Aorta (tissue), 5 donors: ENCODE measurements around the gene VEGFC. TPM values are rescaled to one million over a fixed set of nuclear protein-coding genes. Genes with fewer than 3 reads are reported as not detected.

Source experiments
- ATAC-seq: fragments of 200-7000 bp; cut with Tn5 transposase; one replicate; pipeline ENCODE4 v1.9.1; 2022; ENCODE audit warnings: moderate library complexity; ENCODE audit not compliant: low FRiP score
- DNase-seq, 2 donors: peaks; one replicate each; pipeline ENCODE4 v3.0.0-alpha.2; 2020
- H3K27ac ChIP-seq, 2 donors: one replicate each; pipeline ENCODE4 v1.5.1; 2013; ENCODE audit warnings: low read length in 2 of 2, mild to moderate bottlenecking in 2 of 2, moderate library complexity in 2 of 2, control low read depth in 1 of 2, inconsistent platforms in 1 of 2, low read depth in 1 of 2
- H3K27me3 ChIP-seq, 2 donors: one replicate each; pipeline ENCODE4 v1.6.1; 2013; ENCODE audit warnings: control low read depth in 1 of 2, low read length in 1 of 2, mild to moderate bottlenecking in 1 of 2, moderate library complexity in 1 of 2; ENCODE audit not compliant: insufficient read depth in 2 of 2, control insufficient read depth in 1 of 2
- H3K36me3 ChIP-seq, 2 donors: one replicate each; pipeline ENCODE4 v1.6.1; 2013; ENCODE audit warnings: control low read depth in 1 of 2, low read length in 1 of 2, mild to moderate bottlenecking in 1 of 2; ENCODE audit not compliant: insufficient read depth in 2 of 2, control insufficient read depth in 1 of 2
- H3K4me1 ChIP-seq, 2 donors: one replicate each; pipeline ENCODE4 v1.6.1; 2013; ENCODE audit warnings: low read length in 2 of 2, control low read depth in 1 of 2, mild to moderate bottlenecking in 1 of 2, moderate library complexity in 1 of 2; ENCODE audit not compliant: insufficient read depth in 2 of 2, control insufficient read depth in 1 of 2
- H3K4me3 ChIP-seq, 2 donors: one replicate each; pipeline ENCODE4 v1.5.1; 2013; ENCODE audit warnings: low read length in 2 of 2, control low read depth in 1 of 2, mild to moderate bottlenecking in 1 of 2
- H3K9me3 ChIP-seq: one replicate; pipeline ENCODE4 v1.6.1; 2013; ENCODE audit warnings: mild to moderate bottlenecking, low read length; ENCODE audit not compliant: control insufficient read depth
- WGBS, 2 donors: extraction: QIAGEN DNeasy Blood & Tissue Kit; methylation state at CpG; one replicate each; pipeline ENCODE4 v1.1.7; 2013; 5-methylcytosine and 5-hydroxymethylcytosine counted together
- intact Hi-C, 2 donors: fragments of 100-400 bp; cut with DNase I; formaldehyde crosslinking; loops; one replicate each; pipeline versions ENCODE4 v1.14.2 to v1.15.0; 2022
- polyA plus RNA-seq, 2 donors: library from polyadenylated mRNA; stranded (reverse); fragments of 200-250 nt; gene quantifications; one replicate each; pipeline ENCODE4 v1.2.3, GENCODE V29; 2013
- total RNA-seq, 2 donors: library from RNA; stranded (reverse); fragmentation: NEBNext Ultra II Directional; extraction: Animal tissue kit (Norgen Biotek cat#: 25700); gene quantifications; one replicate each; pipeline ENCODE4 v1.2.1, GENCODE V29; 2021
- donor health status: healthy with polysubstance abuse.
- donor health status: Bipolar disorder and iron deficiency.
- donor health status: DM: no; HTN: no; CAD: no.
- donor health status: DM: no; HTN: no; CAD: no.
- donor health status: DM: yes; HTN: yes; CAD: no.

The VEGFC gene
- total and polyA plus RNA-seq, 4 donors, result 0.59 to 25.3 (median 20.2) TPM; not detected in 1

GRCh38 chr4:176761872-176762271 is 30.9 kb downstream of the VEGFC start:
- Histone ChIP-seq H3K27ac (no peak overlapping the region), H3K9me3 (no peaks in the 10 kb centered on the region), H3K4me3 (no peak overlapping the region), H3K27me3 (no peaks in the 10 kb centered on the region), H3K36me3 (no peaks in the 10 kb centered on the region), H3K4me1 (no peaks in the 10 kb centered on the region)
- WGBS, 2 donors, result 94 to 97% methylated on average over 3 of the region's 3 CpGs
- ATAC-seq (no peak), DNase-seq (no peak)
- intact Hi-C loops, result no loop called here

- no peaks in the 10 kb centered on the region for H3K9me3 ChIP-seq
- DNase-seq (no peak), ATAC-seq (no peak)
- no peaks in the 10 kb centered on the region for H3K27me3 ChIP-seq
- no peaks in the 10 kb centered on the region for H3K4me1 ChIP-seq
- no peak overlapping the region for H3K27ac ChIP-seq
- intact Hi-C loops, result no loop called here
- H3K4me3 ChIP-seq, result no peak overlapping the region
- no peaks in the 10 kb centered on the region for H3K36me3 ChIP-seq
- WGBS, 2 donors, result 59 to 60% methylated on average over 3 of the region's 3 CpGs
These were observed 32.3 kb downstream of the VEGFC start for GRCh38 chr4:176760471-176760870.

GRCh38 chr4:176758731-176759130 is 34.0 kb downstream of the VEGFC start:
- Histone ChIP-seq H3K4me3 (no peak overlapping the region), H3K27ac (no peak overlapping the region), H3K36me3 (no peaks in the 10 kb centered on the region), H3K27me3 (no peaks in the 10 kb centered on the region), H3K9me3 (no peaks in the 10 kb centered on the region), H3K4me1 (no peaks in the 10 kb centered on the region)
- intact Hi-C loops, result no loop called here
- no peak for ATAC-seq
- no peak for DNase-seq
- WGBS, 2 donors, result 76 to 79% methylated on average over 2 of the region's 2 CpGs

GRCh38 chr4:176758323-176758722 is 34.4 kb downstream of the VEGFC start:
- H3K9me3 ChIP-seq, result no peaks in the 10 kb centered on the region
- H3K4me1 ChIP-seq, result no peaks in the 10 kb centered on the region
- H3K4me3 ChIP-seq, result no peak overlapping the region
- no peak overlapping the region for H3K27ac ChIP-seq
- H3K36me3 ChIP-seq, result no peaks in the 10 kb centered on the region
- ATAC-seq (no peak), DNase-seq (no peak)
- no peaks in the 10 kb centered on the region for H3K27me3 ChIP-seq
- WGBS, 2 donors, result 88 to 89% methylated on average over 4 of the region's 4 CpGs
- intact Hi-C loops, result no loop called here

- no peak for DNase-seq
- H3K4me3 ChIP-seq, result no peak overlapping the region
- H3K27ac ChIP-seq, result no peak overlapping the region
- WGBS, 2 donors, result 90 to 91% methylated on average over 2 of the region's 2 CpGs
- intact Hi-C loops, result no loop called here
- H3K9me3 ChIP-seq, result no peaks in the 10 kb centered on the region
- no peaks in the 10 kb centered on the region for H3K4me1 ChIP-seq
- no peaks in the 10 kb centered on the region for H3K36me3 ChIP-seq
- no peaks in the 10 kb centered on the region for H3K27me3 ChIP-seq
- no peak for ATAC-seq
These were observed 37.1 kb downstream of the VEGFC start for GRCh38 chr4:176755613-176756012.

- H3K4me3 ChIP-seq, result no peak overlapping the region
- ATAC-seq (no peak), DNase-seq (no peak)
- no peaks in the 10 kb centered on the region for H3K36me3 ChIP-seq
- no peaks in the 10 kb centered on the region for H3K27me3 ChIP-seq
- 85 to 86% methylated on average over 2 of the region's 2 CpGs for WGBS, 2 donors
- H3K9me3 ChIP-seq, result no peaks in the 10 kb centered on the region
- H3K27ac ChIP-seq, result no peak overlapping the region
- intact Hi-C loops, result no loop called here
- no peaks in the 10 kb centered on the region for H3K4me1 ChIP-seq
These were observed 37.7 kb downstream of the VEGFC start for GRCh38 chr4:176755001-176755400.

GRCh38 chr4:176753049-176753448 is 39.7 kb downstream of the VEGFC start:
- no peak for ATAC-seq
- 75 to 78% methylated on average over 3 of the region's 3 CpGs for WGBS, 2 donors

GRCh38 chr4:176752191-176752749 is 40.5 kb downstream of the VEGFC start:
- no peaks in the 10 kb centered on the region for H3K9me3 ChIP-seq
- 85 to 86% methylated on average over 6 of the region's 6 CpGs for WGBS, 2 donors
- no peaks in the 10 kb centered on the region for H3K36me3 ChIP-seq
- H3K4me3 ChIP-seq, result no peak overlapping the region
- no peaks in the 10 kb centered on the region for H3K4me1 ChIP-seq
- intact Hi-C loops, result no loop called here
- ATAC-seq (no peak), DNase-seq (no peak)
- no peaks in the 10 kb centered on the region for H3K27me3 ChIP-seq
- no peak overlapping the region for H3K27ac ChIP-seq

More at GRCh38 chr4:176753049-176753448, 39.7 kb downstream of the VEGFC start:
- Histone ChIP-seq H3K4me1 (no peaks in the 10 kb centered on the region), H3K36me3 (no peaks in the 10 kb centered on the region), H3K4me3 (no peak overlapping the region), H3K27ac (no peak overlapping the region), H3K27me3 (no peaks in the 10 kb centered on the region), H3K9me3 (no peaks in the 10 kb centered on the region)
- DNase-seq, result no peak
- intact Hi-C loops, result no loop called here

GRCh38 chr4:176751061-176751460 is 41.7 kb downstream of the VEGFC start:
- WGBS, 2 donors, result 39% methylated on average over 2 of the region's 2 CpGs
- no peaks in the 10 kb centered on the region for H3K27me3 ChIP-seq
- H3K4me3 ChIP-seq, result no peak overlapping the region
- no peak for DNase-seq
- no peaks in the 10 kb centered on the region for H3K4me1 ChIP-seq
- no peaks in the 10 kb centered on the region for H3K9me3 ChIP-seq
- intact Hi-C loops, result no loop called here
- ATAC-seq, result no peak
- H3K27ac ChIP-seq, result no peak overlapping the region
- H3K36me3 ChIP-seq, result no peaks in the 10 kb centered on the region
